ENCODE results near the gene NDUFA8. TPM values are rescaled to one million over a fixed set of nuclear protein-coding genes. Genes with fewer than 3 reads are reported as not detected.

Gene NDUFA8
- total RNA-seq, 1 donor, result 1.2 TPM

DNA sequence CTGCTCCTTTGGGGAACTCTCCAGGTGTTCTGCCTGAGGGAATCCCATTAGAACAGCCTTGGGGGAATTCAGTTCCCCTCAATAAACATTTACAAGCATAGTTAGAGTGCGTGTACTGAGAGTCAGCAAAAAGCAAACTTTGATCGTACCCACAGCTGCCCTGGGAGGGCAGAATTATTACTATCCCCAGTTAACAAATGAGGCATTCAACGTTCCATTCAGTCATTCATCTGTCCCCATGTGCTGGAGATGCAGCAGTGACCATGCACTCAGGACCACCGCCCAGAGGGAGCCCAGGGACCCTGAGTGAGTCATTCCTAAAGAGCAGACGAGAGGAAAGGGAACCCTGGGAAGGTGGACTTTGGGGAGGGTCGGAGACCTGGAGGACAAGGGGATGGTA is 47.3 kb downstream of the NDUFA8 start:
- no peak overlapping the region for H3K4me3 ChIP-seq (ENCODE audit: low read length)
- H3K27me3 ChIP-seq (ENCODE audit: insufficient read depth, low read length), result no peaks in the 10 kb centered on the region
- no peaks in the 10 kb centered on the region for H3K4me1 ChIP-seq (ENCODE audit: insufficient read depth, low read length)
- no peaks in the 10 kb centered on the region for H3K9me3 ChIP-seq (ENCODE audit: low read depth, low read length)

- Histone ChIP-seq H3K4me1 (ENCODE audit: insufficient read depth, low read length) (no peaks in the 10 kb centered on the region), H3K9me3 (ENCODE audit: low read depth, low read length) (no peaks in the 10 kb centered on the region), H3K4me3 (ENCODE audit: low read length) (no peak overlapping the region), H3K27me3 (ENCODE audit: insufficient read depth, low read length) (no peaks in the 10 kb centered on the region)
Measured at GRCh38 chr9:122111413-122112085, 48.0 kb downstream of the NDUFA8 start.

GRCh38 chr9:122110100-122110833 is 49.3 kb downstream of the NDUFA8 start:
- Histone ChIP-seq H3K27me3 (ENCODE audit: insufficient read depth, low read length) (no peaks in the 10 kb centered on the region), H3K4me1 (ENCODE audit: insufficient read depth, low read length) (no peaks in the 10 kb centered on the region), H3K4me3 (ENCODE audit: low read length) (no peak overlapping the region), H3K9me3 (ENCODE audit: low read depth, low read length) (no peaks in the 10 kb centered on the region)

DNA sequence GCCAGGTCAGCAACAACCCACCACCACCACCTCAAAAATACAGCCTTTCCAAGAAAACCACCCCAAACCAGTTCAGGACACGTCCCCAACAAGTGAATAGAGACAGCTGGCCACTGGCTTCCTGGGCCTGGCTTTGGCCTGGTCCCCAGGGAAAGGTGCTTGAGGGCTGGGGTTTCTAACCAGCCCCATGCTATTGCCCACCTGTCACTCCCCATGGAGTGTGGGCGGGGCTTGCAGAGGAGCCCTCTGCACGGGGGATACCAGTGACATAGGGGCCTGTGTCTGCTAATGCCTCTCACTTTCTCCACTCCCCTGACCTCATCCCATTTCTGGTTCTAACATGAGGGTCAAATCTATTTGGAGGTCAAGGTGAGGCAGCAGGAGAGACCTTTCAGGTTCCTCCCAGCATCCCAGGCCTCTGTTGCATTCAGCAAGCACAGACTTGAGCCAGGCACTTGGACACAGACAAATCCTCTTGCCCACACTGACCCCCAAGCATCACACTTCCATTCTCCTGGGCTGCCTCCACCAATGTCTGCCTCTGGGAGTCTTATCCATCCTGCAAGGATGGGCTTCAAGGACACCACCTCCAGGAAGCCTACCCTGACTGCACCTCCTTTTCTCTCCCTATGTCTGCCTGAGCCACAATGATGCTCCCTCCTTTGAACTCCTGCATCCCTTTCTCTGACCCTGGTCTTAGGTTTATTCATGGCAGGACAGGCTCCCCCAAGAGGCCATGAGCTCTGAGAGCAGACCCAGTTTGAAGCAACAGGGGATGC is 50.4 kb downstream of the NDUFA8 start:
- no peaks in the 10 kb centered on the region for H3K4me1 ChIP-seq (ENCODE audit: insufficient read depth, low read length)
- H3K27me3 ChIP-seq (ENCODE audit: insufficient read depth, low read length), result no peaks in the 10 kb centered on the region
- no peak overlapping the region for H3K4me3 ChIP-seq (ENCODE audit: low read length)
- H3K9me3 ChIP-seq (ENCODE audit: low read depth, low read length), result no peaks in the 10 kb centered on the region

DNA sequence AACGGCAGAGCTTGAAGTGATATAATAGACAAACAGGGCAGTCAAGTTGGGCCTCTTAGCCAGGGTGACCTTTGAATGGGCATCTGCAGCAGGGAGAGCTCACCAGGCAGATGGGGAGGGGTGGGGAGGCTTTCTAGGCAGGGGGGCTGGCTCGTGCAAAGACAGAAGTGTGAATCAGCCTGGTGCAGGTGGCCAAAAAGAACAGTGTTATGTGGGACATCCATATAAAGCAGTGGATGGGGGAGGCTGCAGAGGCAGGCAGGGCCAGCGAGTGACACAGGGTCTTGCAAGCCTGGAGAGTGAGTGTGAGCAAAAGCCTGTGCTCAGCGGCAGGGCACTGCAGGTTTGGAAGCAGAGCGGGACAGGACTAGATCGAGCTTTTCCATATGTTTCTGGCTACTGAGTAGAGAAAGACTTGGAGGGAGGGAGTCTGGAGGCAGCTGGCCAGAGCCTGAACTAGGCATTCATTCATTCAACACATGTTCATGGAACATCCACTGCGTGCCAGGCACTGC is 52.2 kb downstream of the NDUFA8 start:
- H3K9me3 ChIP-seq (ENCODE audit: low read depth, low read length), result no peaks in the 10 kb centered on the region
- no peak overlapping the region for H3K4me3 ChIP-seq (ENCODE audit: low read length)
- no peaks in the 10 kb centered on the region for H3K27me3 ChIP-seq (ENCODE audit: insufficient read depth, low read length)
- H3K4me1 ChIP-seq (ENCODE audit: insufficient read depth, low read length), result no peaks in the 10 kb centered on the region

GRCh38 chr9:122106576-122106975 is 53.0 kb downstream of the NDUFA8 start:
- Histone ChIP-seq H3K4me3 (ENCODE audit: low read length) (no peak overlapping the region), H3K9me3 (ENCODE audit: low read depth, low read length) (no peaks in the 10 kb centered on the region), H3K4me1 (ENCODE audit: insufficient read depth, low read length) (no peaks in the 10 kb centered on the region), H3K27me3 (ENCODE audit: insufficient read depth, low read length) (no peaks in the 10 kb centered on the region)

GRCh38 chr9:122103985-122104384 is 55.6 kb downstream of the NDUFA8 start:
- H3K4me3 ChIP-seq (ENCODE audit: low read length), result no peak overlapping the region
- H3K4me1 ChIP-seq (ENCODE audit: insufficient read depth, low read length), result peaks cover 3% of the 10 kb centered on the region
- no peaks in the 10 kb centered on the region for H3K9me3 ChIP-seq (ENCODE audit: low read depth, low read length)
- no peaks in the 10 kb centered on the region for H3K27me3 ChIP-seq (ENCODE audit: insufficient read depth, low read length)

- Histone ChIP-seq H3K27me3 (ENCODE audit: insufficient read depth, low read length) (no peaks in the 10 kb centered on the region), H3K9me3 (ENCODE audit: low read depth, low read length) (no peaks in the 10 kb centered on the region), H3K4me3 (ENCODE audit: low read length) (no peak overlapping the region), H3K4me1 (ENCODE audit: insufficient read depth, low read length) (peaks cover 3% of the 10 kb centered on the region)
Measured at GRCh38 chr9:122102156-122102555, 57.4 kb downstream of the NDUFA8 start.

GRCh38 chr9:122100756-122101155 is 58.8 kb downstream of the NDUFA8 start:
- Histone ChIP-seq H3K4me3 (ENCODE audit: low read length) (no peak overlapping the region), H3K4me1 (ENCODE audit: insufficient read depth, low read length) (peaks cover 3% of the 10 kb centered on the region), H3K27me3 (ENCODE audit: insufficient read depth, low read length) (no peaks in the 10 kb centered on the region), H3K9me3 (ENCODE audit: low read depth, low read length) (no peaks in the 10 kb centered on the region)

DNA sequence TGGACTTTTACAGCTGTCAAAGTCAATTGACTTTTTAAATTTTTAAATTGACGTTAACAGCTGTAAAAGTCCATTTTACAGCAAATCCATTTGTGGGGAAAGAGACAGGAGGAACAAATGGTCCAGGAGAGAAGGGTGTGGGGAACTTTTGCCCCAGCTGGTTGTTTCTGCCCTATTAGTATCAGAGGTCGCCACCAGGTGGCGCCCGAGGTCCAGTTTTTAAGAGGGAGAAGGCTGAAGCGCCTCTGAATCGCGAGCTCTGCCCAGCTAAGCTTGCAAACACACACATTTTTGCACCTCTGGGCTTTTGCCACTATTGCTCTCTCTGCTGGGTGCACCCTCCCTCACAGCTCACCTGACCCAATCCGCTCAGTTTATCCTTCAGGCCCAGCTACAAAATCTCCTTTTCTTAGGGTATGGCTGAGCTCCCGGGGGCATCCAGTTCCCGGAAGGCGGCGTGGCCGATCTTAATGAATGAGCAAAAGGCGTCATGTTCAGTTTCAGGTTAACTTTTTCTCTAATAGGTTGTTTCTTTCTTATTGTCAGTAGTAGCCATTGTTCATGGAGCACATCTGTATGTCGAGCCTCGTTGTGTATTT is 60.2 kb downstream of the NDUFA8 start:
- H3K27me3 ChIP-seq (ENCODE audit: insufficient read depth, low read length), result no peaks in the 10 kb centered on the region
- H3K4me1 ChIP-seq (ENCODE audit: insufficient read depth, low read length), result peaks cover 9% of the 10 kb centered on the region
- H3K9me3 ChIP-seq (ENCODE audit: low read depth, low read length), result no peaks in the 10 kb centered on the region
- no peak overlapping the region for H3K4me3 ChIP-seq (ENCODE audit: low read length)

GRCh38 chr9:122097679-122098315 is 61.8 kb downstream of the NDUFA8 start:
- Histone ChIP-seq H3K9me3 (ENCODE audit: low read depth, low read length) (no peaks in the 10 kb centered on the region), H3K27me3 (ENCODE audit: insufficient read depth, low read length) (no peaks in the 10 kb centered on the region), H3K4me1 (ENCODE audit: insufficient read depth, low read length) (peaks cover 15% of the 10 kb centered on the region), H3K4me3 (ENCODE audit: low read length) (no peak overlapping the region)

- Histone ChIP-seq H3K9me3 (ENCODE audit: low read depth, low read length) (no peaks in the 10 kb centered on the region), H3K4me3 (ENCODE audit: low read length) (no peak overlapping the region), H3K27me3 (ENCODE audit: insufficient read depth, low read length) (no peaks in the 10 kb centered on the region), H3K4me1 (ENCODE audit: insufficient read depth, low read length) (peaks cover 25% of the 10 kb centered on the region)
Measured at GRCh38 chr9:122096620-122097415, 62.8 kb downstream of the NDUFA8 start.

DNA sequence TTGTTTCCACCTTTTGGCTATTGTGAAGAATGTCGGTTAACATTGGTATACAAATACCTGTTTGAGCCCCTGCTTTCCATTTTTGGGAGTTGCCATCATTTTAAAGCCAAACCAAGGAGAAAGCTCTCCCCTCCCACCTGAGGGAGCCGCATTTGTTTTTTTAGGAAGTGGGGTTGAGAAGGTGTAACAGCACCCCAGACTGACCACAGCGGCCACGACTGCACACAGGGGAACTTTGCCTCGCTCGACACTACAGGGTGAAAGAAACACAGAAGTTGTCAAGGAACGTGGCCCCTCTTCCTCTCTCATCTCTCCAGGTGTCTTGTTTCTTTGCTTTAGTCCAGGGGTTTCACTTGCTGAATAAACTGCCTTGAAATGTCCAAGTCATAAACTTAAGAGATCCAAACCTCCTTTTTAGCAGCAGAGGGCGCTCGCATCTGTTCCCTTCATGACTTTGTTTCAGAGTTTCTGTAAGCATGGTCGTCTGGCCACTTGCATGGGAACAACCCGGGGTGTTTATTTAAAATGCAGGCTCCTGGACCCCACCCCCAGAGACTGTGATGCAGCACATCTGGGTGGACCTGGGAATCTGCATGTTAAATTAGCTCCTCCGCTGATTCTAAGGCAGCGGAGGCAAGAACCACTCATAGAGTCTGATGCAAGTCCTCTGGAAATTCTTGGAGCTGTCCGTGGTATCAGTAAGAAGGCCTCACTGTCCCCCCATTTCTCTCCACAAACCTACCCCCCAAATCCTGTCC is 64.4 kb downstream of the NDUFA8 start:
- no peaks in the 10 kb centered on the region for H3K27me3 ChIP-seq (ENCODE audit: insufficient read depth, low read length)
- no peaks in the 10 kb centered on the region for H3K9me3 ChIP-seq (ENCODE audit: low read depth, low read length)
- no peak overlapping the region for H3K4me3 ChIP-seq (ENCODE audit: low read length)

More for the DNA sequence above, 64.4 kb downstream of the NDUFA8 start:
- H3K4me1 ChIP-seq (ENCODE audit: insufficient read depth, low read length), result peaks cover 34% of the 10 kb centered on the region
